HCT116 (cell line): ENCODE data around the gene MAP7D1. TPM values are rescaled to one million over a fixed set of nuclear protein-coding genes. Genes with fewer than 3 reads are reported as not detected.

Experiments used
- ATAC-seq: fragments of 200-7000 bp; cut with Tn5 transposase; 2 replicates; pipeline ENCODE4 v1.9.1; 2020; ENCODE audit warnings: mild to moderate bottlenecking, moderate library complexity
- BruUV-seq: library from RNA; stranded (reverse); fragments of 400-500 nt; replicated peaks from 2 replicates; lab custom pipeline; 2021; lab: Mats Ljungman, UMichigan
- CTCF ChIA-PET: fragments of 300-600 bp; sonication (Branson Sonifier 250); formaldehyde crosslinking; loops from one replicate; lab custom pipeline; 2021; ENCODE audit warnings: antibody characterized with exemption; lab: Charles Lee
- POLR2A ChIA-PET: fragments of 300-600, 350-600 bp; sonication (Branson Sonifier 250); formaldehyde crosslinking; loops from one replicate; lab custom pipeline; 2021; ENCODE audit warnings: antibody characterized with exemption; lab: Charles Lee
- RAD21 ChIA-PET, 2 experiments: fragments of 300-600 bp; sonication (Branson Sonifier 250); formaldehyde crosslinking; loops; one replicate each; lab custom pipeline; 2023; ENCODE audit warnings: low total read pairs in 2 of 2; ENCODE audit not compliant: uncharacterized antibody in 2 of 2, unreplicated experiment in 2 of 2, low non-redundant PET in 1 of 2; lab: Charles Lee
- DNase-seq: peaks from one replicate; pipeline ENCODE4 v3.0.0-alpha.2; 2010; ENCODE audit warnings: low read depth, low spot score
- H2AFZ ChIP-seq: fragments of 200-600 bp; shearing (Covaris generic), sonication (generic); 2 replicates; pipeline ENCODE4 v1.6.1; 2017; ENCODE audit warnings: low read depth, mixed run types, mixed read lengths, antibody characterized with exemption, low read length; ENCODE audit not compliant: poor library complexity, severe bottlenecking
- H3K27ac ChIP-seq: 2 replicates; pipeline ENCODE4 v1.5.1; 2012; ENCODE audit warnings: low read depth, low read length
- H3K27me3 ChIP-seq: fragments of 200-600 bp; sonication (generic); 2 replicates; pipeline ENCODE4 v1.6.1; 2016; ENCODE audit warnings: mixed run types, low read length, mixed read lengths; ENCODE audit not compliant: insufficient read depth
- H3K36me3 ChIP-seq, 2 experiments: fragments of 200-500 bp in 1 of 2; fragments of 200-600 bp in 1 of 2; sonication (Bioruptor generic) in 1 of 2; sonication (generic) in 1 of 2; 2 replicates each; pipeline versions ENCODE4 v1.5.1 to v1.6.1; 2014 to 2016; ENCODE audit warnings: low read length in 2 of 2, inconsistent platforms in 1 of 2, mixed read lengths in 1 of 2, mixed run types in 1 of 2; ENCODE audit not compliant: insufficient read depth in 2 of 2, control insufficient read depth in 1 of 2
- H3K4me1 ChIP-seq, 2 experiments: fragments of 200-600 bp in 1 of 2; sonication (generic) in 1 of 2; 2 replicates each; pipeline versions ENCODE4 v1.5.1 to v1.6.1; 2012 to 2017; ENCODE audit warnings: low read length in 2 of 2, inconsistent platforms in 1 of 2, mild to moderate bottlenecking in 1 of 2, mixed read lengths in 1 of 2, mixed run types in 1 of 2, moderate library complexity in 1 of 2; ENCODE audit not compliant: insufficient read depth in 2 of 2, control insufficient read depth in 1 of 2
- H3K4me2 ChIP-seq: fragments of 200-600 bp; sonication (generic); 2 replicates; pipeline ENCODE4 v1.6.1; 2017; ENCODE audit warnings: mixed run types, low read length, mixed read lengths
- H3K4me3 ChIP-seq, 2 experiments: fragments of 200-600 bp in 1 of 2; sonication (generic) in 1 of 2; replicated peaks in 1 of 2; 2 replicates each; pipeline ENCODE4 v1.5.1; 2011 to 2016; ENCODE audit warnings: low read length in 2 of 2, control low read depth in 1 of 2, low read depth in 1 of 2, mild to moderate bottlenecking in 1 of 2, mixed read lengths in 1 of 2, mixed run types in 1 of 2
- H3K79me2 ChIP-seq: fragments of 200-600 bp; sonication (generic); 2 replicates; pipeline ENCODE4 v1.6.1; 2017; ENCODE audit warnings: mild to moderate bottlenecking, mixed run types, low read length, moderate library complexity, mixed read lengths; ENCODE audit not compliant: insufficient read depth
- H3K9ac ChIP-seq: fragments of 200-600 bp; sonication (generic); 2 replicates; pipeline ENCODE4 v1.6.1; 2016; ENCODE audit warnings: low read length, mixed read lengths
- H3K9me2 ChIP-seq: fragments of 200-600 bp; sonication (generic), shearing (Covaris generic); 2 replicates; pipeline ENCODE4 v1.6.1; 2017; ENCODE audit warnings: mixed run types, mild to moderate bottlenecking, moderate library complexity; ENCODE audit not compliant: insufficient read depth
- H3K9me3 ChIP-seq, 2 experiments: fragments of 200-500 bp in 1 of 2; fragments of 200-600 bp in 1 of 2; sonication (Bioruptor generic) in 1 of 2; sonication (generic) in 1 of 2; 2 replicates each; pipeline ENCODE4 v1.6.1; 2014 to 2017; ENCODE audit warnings: low read length in 2 of 2, mixed read lengths in 2 of 2, inconsistent platforms in 1 of 2, low read depth in 1 of 2, mild to moderate bottlenecking in 1 of 2, mixed run types in 1 of 2, moderate library complexity in 1 of 2; ENCODE audit not compliant: control insufficient read depth in 1 of 2, insufficient read depth in 1 of 2
- H4K20me1 ChIP-seq: fragments of 200-600 bp; sonication (generic), shearing (Covaris generic); 2 replicates; pipeline ENCODE4 v1.6.1; 2017; ENCODE audit warnings: mixed run types, mild to moderate bottlenecking, moderate library complexity; ENCODE audit not compliant: insufficient read depth
- CBX3 ChIP-seq: IDR thresholded peaks from 2 replicates; pipeline ENCODE4 v1.6.1; 2012; ENCODE audit warnings: low read depth
- RAD21 ChIP-seq: IDR thresholded peaks from 2 replicates; pipeline ENCODE4 v1.6.1; 2012; ENCODE audit warnings: low read depth, mild to moderate bottlenecking
- SP1 ChIP-seq: IDR thresholded peaks from 2 replicates; pipeline ENCODE4 v1.6.1; 2012; ENCODE audit warnings: low read depth
- ZNF274 ChIP-seq: fragments of 200-500 bp; sonication (Bioruptor generic); IDR thresholded peaks from 2 replicates; pipeline ENCODE4 v1.6.1; 2014; ENCODE audit warnings: mild to moderate bottlenecking, low read depth, low read length, inconsistent platforms
- intact Hi-C: fragments of 100-400 bp; cut with micrococcal nuclease; formaldehyde crosslinking; loops from 2 replicates; pipeline ENCODE4 v1.10.0; 2022
- total RNA-seq: library from RNA; stranded (reverse); gene quantifications from one replicate; pipeline ENCODE4 v1.2.1, GENCODE V29; 2021; ENCODE audit not compliant: unreplicated experiment

Gene MAP7D1
- total RNA-seq, 1 experiment from 2014 or later: 71.8 TPM

- Histone ChIP-seq H3K4me2 (no peak overlapping the region), H3K9me2 (no peaks in the 10 kb centered on the region), H3K9me3 (no peaks in the 10 kb centered on the region), H3K9ac (no peak overlapping the region), H3K4me1 (no peaks in the 10 kb centered on the region), H3K27ac (no peak overlapping the region), H3K27me3 (no peaks in the 10 kb centered on the region), H4K20me1 (no peaks in the 10 kb centered on the region), H3K79me2 (no peaks in the 10 kb centered on the region), H3K4me3 (no peak overlapping the region), H3K36me3 (no peaks in the 10 kb centered on the region), H2AFZ (no peak overlapping the region)
- intact Hi-C loops: no loop called here
- BruUV-seq: no TSS peak
- ChIA-PET POLR2A (no interaction called here), CTCF (no interaction called here), RAD21 (no interaction called here)
- TF ChIP-seq CBX3 (no peak), ZNF274 (no peak)
- no peak for DNase-seq
- no peak for ATAC-seq
These were observed 32.6 kb upstream of the MAP7D1 start for GRCh38 chr1:36123356-36123755.

GRCh38 chr1:36124404-36125128, 31.4 kb upstream of the MAP7D1 start:
- Histone ChIP-seq H3K9ac (no peak overlapping the region), H3K79me2 (no peaks in the 10 kb centered on the region), H3K4me1 (no peaks in the 10 kb centered on the region), H2AFZ (no peak overlapping the region), H3K4me3 (no peak overlapping the region), H3K27me3 (no peaks in the 10 kb centered on the region), H3K4me2 (no peak overlapping the region), H3K9me3 (no peaks in the 10 kb centered on the region), H3K9me2 (no peaks in the 10 kb centered on the region), H3K27ac (no peak overlapping the region), H3K36me3 (no peaks in the 10 kb centered on the region), H4K20me1 (no peaks in the 10 kb centered on the region)
- intact Hi-C loops: no loop called here
- CTCF ChIA-PET: no interaction called here
- POLR2A ChIA-PET: no interaction called here
- RAD21 ChIA-PET: no interaction called here
- TF ChIP-seq SP1: no peak
- no peak for TF ChIP-seq RAD21
- BruUV-seq: no TSS peak
- DNase-seq: no peak
- no peak for ATAC-seq
